K562 (cell line): Measurements from ENCODE around the gene MYMX. TPM values are rescaled to one million over a fixed set of nuclear protein-coding genes. Genes with fewer than 3 reads are reported as not detected.

Experiments used
- ATAC-seq: fragments of 200-7000 bp; cut with Tn5 transposase; 3 replicates; pipeline ENCODE4 v1.9.1; 2020; ENCODE audit warnings: moderate library complexity
- BruUV-seq: library from RNA; stranded (reverse); fragments of 400-500 nt; replicated peaks from 2 replicates; lab custom pipeline; 2021; lab: Mats Ljungman, UMichigan
- CTCF ChIA-PET: fragments of 300-600 bp; formaldehyde crosslinking; extraction: SDS; loops from one replicate; lab custom pipeline; 2021; ENCODE audit warnings: low intra/inter-chr PET ratio; lab: Yijun Ruan, JAX
- POLR2A ChIA-PET: fragments of 300-600, 350-650 bp; sonication (Branson Sonifier 250); formaldehyde crosslinking; extraction: SDS; loops from one replicate; lab custom pipeline; 2021; ENCODE audit warnings: antibody characterized with exemption, inconsistent platforms; lab: Yijun Ruan, JAX
- DNase-seq, 4 experiments: peaks; one replicate each; pipeline versions ENCODE4 v3.0.0 to v3.0.0-alpha.2; 2011 to 2018; ENCODE audit warnings: low spot score in 3 of 4, mixed read lengths in 3 of 4; ENCODE audit errors: extremely low read depth in 1 of 4
- FAIRE-seq: peaks from 2 replicates; lab custom pipeline; 2011; peaks lifted over from hg19 to GRCh38; lab: Jason Lieb, UNC
- H2AFZ ChIP-seq: 2 replicates; pipeline ENCODE4 v1.6.0; 2011; ENCODE audit warnings: low read depth, low read length, control low read depth, inconsistent platforms
- H3K27ac ChIP-seq: fragments of 200-600 bp; 3 replicates; pipeline ENCODE4 v1.8.0; 2011; ENCODE audit warnings: low read depth, mild to moderate bottlenecking, control low read depth, inconsistent platforms, low read length, moderate library complexity, mixed read lengths; ENCODE audit errors: extremely low read depth
- H3K27me3 ChIP-seq, 2 experiments: fragments of 300-600 bp in 1 of 2; 2 replicates in 1 of 2; 3 replicates in 1 of 2; pipeline versions ENCODE4 v1.6.0 to v1.8.0; 2011; ENCODE audit warnings: inconsistent platforms in 2 of 2, low read length in 2 of 2, mild to moderate bottlenecking in 1 of 2, mixed read lengths in 1 of 2, moderate library complexity in 1 of 2; ENCODE audit not compliant: control insufficient read depth in 2 of 2, insufficient read depth in 2 of 2
- H3K36me3 ChIP-seq: fragments of 300-600 bp; 3 replicates; pipeline ENCODE4 v1.8.0; 2011; ENCODE audit warnings: mild to moderate bottlenecking, low read length, inconsistent platforms; ENCODE audit not compliant: control insufficient read depth, insufficient read depth
- H3K4me1 ChIP-seq, 2 experiments: fragments of 200-600 bp in 1 of 2; replicated peaks in 1 of 2; 2 replicates in 1 of 2; 3 replicates in 1 of 2; pipeline versions ENCODE4 v1.5.1 to v1.8.0; 2011; ENCODE audit warnings: inconsistent platforms in 2 of 2, low read length in 2 of 2, mild to moderate bottlenecking in 1 of 2, mixed read lengths in 1 of 2, moderate library complexity in 1 of 2; ENCODE audit not compliant: control insufficient read depth in 2 of 2, insufficient read depth in 2 of 2
- H3K4me2 ChIP-seq: 2 replicates; pipeline ENCODE4 v1.6.1; 2011; ENCODE audit warnings: low read length, control low read depth, inconsistent platforms, mixed read lengths; ENCODE audit not compliant: insufficient read depth
- H3K4me3 ChIP-seq: fragments of 200-600 bp; sonication (generic), shearing (Covaris generic); 2 replicates; pipeline ENCODE4 v1.5.1; 2016; ENCODE audit warnings: control low read depth, inconsistent platforms
- H3K79me2 ChIP-seq: fragments of 200-600 bp; 3 replicates; pipeline ENCODE4 v1.8.0; 2011; ENCODE audit warnings: low read length, inconsistent platforms; ENCODE audit not compliant: control insufficient read depth, insufficient read depth
- H3K9ac ChIP-seq, 2 experiments: 2 replicates each; pipeline versions ENCODE4 v1.6.0 to v1.6.1; 2011; ENCODE audit warnings: low read depth in 2 of 2, low read length in 2 of 2, control low read depth in 1 of 2, inconsistent platforms in 1 of 2, mild to moderate bottlenecking in 1 of 2, mixed read lengths in 1 of 2; ENCODE audit not compliant: insufficient read depth in 1 of 2
- H3K9me1 ChIP-seq: one replicate; pipeline ENCODE4 v1.6.0; 2011; ENCODE audit warnings: inconsistent platforms, mild to moderate bottlenecking, low read length, moderate library complexity; ENCODE audit not compliant: control insufficient read depth, insufficient read depth
- H3K9me3 ChIP-seq: replicated peaks from 2 replicates; pipeline ENCODE4 v1.5.1; 2011; ENCODE audit warnings: low read depth, low read length, inconsistent platforms; ENCODE audit not compliant: control insufficient read depth, insufficient read depth
- H4K20me1 ChIP-seq: replicated peaks from 2 replicates; pipeline ENCODE4 v1.6.1; 2011; ENCODE audit warnings: low read length, inconsistent platforms, mixed read lengths; ENCODE audit not compliant: control insufficient read depth, insufficient read depth
- ARID4B ChIP-seq: sonication (generic); formaldehyde crosslinking; IDR thresholded peaks from 2 replicates; pipeline ENCODE4 v1.8.0; 2022; ENCODE audit warnings: mild to moderate bottlenecking, missing genetic modification reagents
- KLF10 ChIP-seq: fragments of 250-450 bp; sonication (Bioruptor Pico); IDR thresholded peaks from 2 replicates; pipeline ENCODE4 v1.6.1; 2021; ENCODE audit warnings: matching md5 sums
- POLR2H ChIP-seq: IDR thresholded peaks from 2 replicates; pipeline ENCODE4 v1.6.1; 2016; ENCODE audit warnings: missing genetic modification characterization, low read depth, mild to moderate bottlenecking, control low read depth, missing compliant biosample characterization, moderate library complexity
- TRIM24 ChIP-seq, 2 experiments: fragments of 450-650 bp; IDR thresholded peaks; 2 replicates each; pipeline ENCODE4 v1.6.1; 2016
- ZNF143 ChIP-seq: sonication (generic); formaldehyde crosslinking; IDR thresholded peaks from 2 replicates; pipeline ENCODE4 v1.9.0; 2022; ENCODE audit warnings: mild to moderate bottlenecking, missing genetic modification reagents
- ZNF644 ChIP-seq: fragments of 200-800 bp; sonication (Bioruptor generic); IDR thresholded peaks from 2 replicates; pipeline ENCODE4 v1.6.1; 2016; ENCODE audit warnings: low read depth, missing genetic modification characterization, missing compliant biosample characterization
- WGBS: fragments of 100-300 bp; shearing (Covaris generic); methylation state at CpG from one replicate; pipeline ENCODE4 v1.1.6; 2016; ENCODE audit warnings: low coverage, mixed read lengths; ENCODE audit not compliant: insufficient coverage; ENCODE audit errors: missing lambda C conversion rate; 5-methylcytosine and 5-hydroxymethylcytosine counted together
- in situ Hi-C: fragments of 300-500 bp; cut with MboI; formaldehyde crosslinking; loops from 4 replicates; pipeline ENCODE4 v1.15.0; 2018; ENCODE audit warnings: inconsistent platforms, mixed read lengths
- intact Hi-C: fragments of 100-400 bp; cut with micrococcal nuclease; formaldehyde crosslinking; loops from 2 replicates; pipeline ENCODE4 v1.14.2; 2022
- polyA plus RNA-seq, 8 experiments: library from polyadenylated mRNA; depleted of rRNA in 4 of 8; stranded (reverse) in 5 of 8; unstranded in 3 of 8; fragments of >200 nt; fragmentation: Nextera tagmentation in 2 of 8; fragmentation: Illumina TruSeq in 1 of 8; extraction: Ambion mirVana in 2 of 8; extraction: Trizol in 1 of 8; gene quantifications; 2 replicates each; pipeline versions ENCODE4 v1.2.1 to v1.2.3, GENCODE V29; 2011 to 2014; ENCODE audit warnings: inconsistent platforms in 1 of 8, missing spikeins in 1 of 8
- total RNA-seq, 7 experiments: library from RNA; depleted of rRNA in 6 of 7; stranded (reverse); fragments of >200 nt in 6 of 7; fragmentation: Illumina TruSeq in 2 of 7; extraction: Trizol in 2 of 7; gene quantifications; 2 replicates each; pipeline versions ENCODE4 v1.2.1 to v1.2.3, GENCODE V29; 2011 to 2021; ENCODE audit warnings: low replicate concordance in 1 of 7
- TF ChIP-seq, protein P1 (sequence below): fragments of 250-450 bp; sonication (Bioruptor Pico); IDR thresholded peaks from 2 replicates; pipeline ENCODE4 v1.6.1; 2021; ENCODE audit warnings: mild to moderate bottlenecking

MYMX gene
- total and polyA plus RNA-seq, 9 of the 15 experiments (the other 6 are each of a cell fraction or from before 2014, with no cell fraction given): 0.12 TPM; not detected in 8

DNA sequence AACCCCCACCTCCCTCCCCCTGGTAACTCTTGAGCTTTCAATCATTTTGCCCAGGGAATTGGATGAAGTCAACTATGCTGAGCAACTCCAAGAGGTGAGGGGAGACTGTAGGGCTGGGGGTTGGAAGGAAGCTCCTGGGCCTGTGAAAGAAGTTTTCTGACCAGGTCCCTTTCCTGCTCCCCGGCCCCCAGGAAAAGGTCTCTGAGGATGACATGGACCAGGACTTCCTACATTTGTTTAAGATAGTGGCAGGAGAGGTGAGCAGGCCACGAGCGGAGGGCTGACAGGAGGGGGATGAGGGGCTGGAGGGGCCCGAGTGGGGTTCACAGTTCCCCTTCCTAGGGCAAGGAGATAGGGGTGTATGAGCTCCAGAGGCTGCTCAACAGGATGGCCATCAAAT, 36.3 kb upstream of the MYMX start:
- in situ Hi-C loops: no loop called here
- Histone ChIP-seq H3K27ac (no peak overlapping the region), H4K20me1 (no peaks in the 10 kb centered on the region), H3K4me3 (no peak overlapping the region), H2AFZ (no peak overlapping the region), H3K4me2 (no peak overlapping the region), H3K9me1 (no peaks in the 10 kb centered on the region), H3K79me2 (no peaks in the 10 kb centered on the region), H3K4me1 (peaks cover 0 to 13% of the 10 kb centered on the region in 2 experiments; a peak in 2 of 5 replicates)
- no TSS peak for BruUV-seq
- FAIRE-seq (no peak), DNase-seq (no peak), ATAC-seq (peak; percentile 24)
- POLR2A ChIA-PET: interaction anchor here (0.5 to 3.0 kb wide), 9 partner anchors 10 to 631 kb away, joined by 3 to 17 read pairs (median 3); partner anchors contain the start of gene HSP90AB1
- intact Hi-C loops: no loop called here
- 22% methylated on average over 4 of the region's 4 CpGs for WGBS
- CTCF ChIA-PET: no interaction called here
- no peak for TF ChIP-seq TRIM24 (IDR thresholded peaks at IDR 0.05)
- no peak for TF ChIP-seq POLR2H (tag)
- no peak for TF ChIP-seq ZNF644 (tag)
- no peak for TF ChIP-seq ARID4B
- TF ChIP-seq ZNF143: no peak
- TF ChIP-seq KLF10 (CRISPR knock-in tag): no peak
- TF ChIP-seq, protein P1, sequence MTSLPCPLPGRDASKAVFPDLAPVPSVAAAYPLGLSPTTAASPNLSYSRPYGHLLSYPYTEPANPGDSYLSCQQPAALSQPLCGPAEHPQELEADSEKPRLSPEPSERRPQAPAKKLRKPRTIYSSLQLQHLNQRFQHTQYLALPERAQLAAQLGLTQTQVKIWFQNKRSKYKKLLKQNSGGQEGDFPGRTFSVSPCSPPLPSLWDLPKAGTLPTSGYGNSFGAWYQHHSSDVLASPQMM (CRISPR knock-in tag): no peak
- TF ChIP-seq, all 486 proteins: peak for 0
- Histone ChIP-seq H3K9ac (no peak overlapping the region), H3K27me3 (peaks cover 2 to 21% of the 10 kb centered on the region in 2 experiments; a peak in 2 of 5 replicates), H3K36me3 (no peaks in the 10 kb centered on the region), H3K9me3 (no peaks in the 10 kb centered on the region)
